SK-N-SH (cell line): ENCODE measurements around the gene SPC25. TPM values are rescaled to one million over a fixed set of nuclear protein-coding genes. Genes with fewer than 3 reads are reported as not detected.
"Not testable (repeated sequence)": the region's sequence is repeated elsewhere in the genome, so short reads cannot be mapped to it uniquely, and the experiment has no call there.

Source experiments
- CTCF ChIA-PET: fragments of 300-600, 350-600 bp; formaldehyde crosslinking; extraction: SDS; loops from one replicate; lab custom pipeline; 2021; lab: Yijun Ruan, JAX
- POLR2A ChIA-PET: fragments of 350-600 bp; sonication (Branson Sonifier 250); formaldehyde crosslinking; extraction: SDS; loops from one replicate; lab custom pipeline; 2020; ENCODE audit warnings: antibody characterized with exemption, inconsistent platforms; lab: Yijun Ruan, JAX
- DNase-seq: peaks from one replicate; pipeline ENCODE4 v3.0.0; 2012
- H2AFZ ChIP-seq: fragments of 200-600 bp; sonication (generic); 2 replicates; pipeline ENCODE4 v1.8.1; 2016; ENCODE audit warnings: antibody characterized with exemption, mild to moderate bottlenecking, low read depth
- H3F3A ChIP-seq: fragments of 200-600 bp; sonication (generic); replicated peaks from 2 replicates; pipeline ENCODE3; 2016; ENCODE audit warnings: antibody characterized with exemption, mild to moderate bottlenecking; ENCODE audit not compliant: insufficient read depth
- H3K27ac ChIP-seq, 2 experiments: fragments of 200-500 bp in 1 of 2; fragments of 200-600 bp in 1 of 2; sonication (Bioruptor generic) in 1 of 2; sonication (generic), shearing (Covaris generic) in 1 of 2; 2 replicates each; pipeline versions ENCODE4 v1.5.1 to v1.6.1; 2014 to 2016; ENCODE audit warnings: low read depth in 2 of 2, inconsistent platforms in 1 of 2, low read length in 1 of 2, mild to moderate bottlenecking in 1 of 2, mixed read lengths in 1 of 2
- H3K27me3 ChIP-seq: fragments of 200-600 bp; sonication (generic), shearing (Covaris generic); 2 replicates; pipeline ENCODE4 v1.6.1; 2016; ENCODE audit warnings: mixed run types; ENCODE audit not compliant: insufficient read depth
- H3K36me3 ChIP-seq, 2 experiments: fragments of 200-500 bp in 1 of 2; fragments of 200-600 bp in 1 of 2; sonication (Bioruptor generic) in 1 of 2; sonication (generic) in 1 of 2; replicated peaks in 1 of 2; 2 replicates each; pipeline versions ENCODE3 to v1.5.1; 2014 to 2016; ENCODE audit warnings: low read length in 1 of 2, mild to moderate bottlenecking in 1 of 2; ENCODE audit not compliant: insufficient read depth in 2 of 2, control insufficient read depth in 1 of 2
- H3K4me1 ChIP-seq, 2 experiments: fragments of 200-500 bp in 1 of 2; fragments of 200-600 bp in 1 of 2; sonication (Bioruptor generic) in 1 of 2; sonication (generic), shearing (Covaris generic) in 1 of 2; 2 replicates each; pipeline versions ENCODE4 v1.5.1 to v1.6.1; 2014 to 2016; ENCODE audit warnings: low read depth in 1 of 2, low read length in 1 of 2, mixed run types in 1 of 2; ENCODE audit not compliant: insufficient read depth in 2 of 2, control insufficient read depth in 1 of 2
- H3K4me2 ChIP-seq: fragments of 200-600 bp; sonication (generic), shearing (Covaris generic); 2 replicates; pipeline ENCODE4 v1.6.1; 2017; ENCODE audit warnings: mixed run types
- H3K4me3 ChIP-seq, 2 experiments: fragments of 200-500 bp in 1 of 2; fragments of 200-600 bp in 1 of 2; sonication (Bioruptor generic) in 1 of 2; sonication (generic), shearing (Covaris generic) in 1 of 2; 2 replicates each; pipeline versions ENCODE4 v1.5.1 to v1.8.1; 2014 to 2016; ENCODE audit warnings: low read depth in 2 of 2, inconsistent platforms in 1 of 2, low read length in 1 of 2, mild to moderate bottlenecking in 1 of 2, mixed read lengths in 1 of 2, moderate library complexity in 1 of 2
- H3K79me2 ChIP-seq: fragments of 200-600 bp; sonication (generic); 2 replicates; pipeline ENCODE4 v1.8.1; 2017; ENCODE audit warnings: mild to moderate bottlenecking; ENCODE audit not compliant: insufficient read depth
- H3K9ac ChIP-seq: fragments of 200-600 bp; sonication (generic); 2 replicates; pipeline ENCODE4 v1.6.1; 2017; ENCODE audit warnings: mixed run types
- H3K9me2 ChIP-seq: fragments of 200-600 bp; sonication (generic); 2 replicates; pipeline ENCODE4 v1.6.1; 2017; ENCODE audit warnings: mixed run types
- H3K9me3 ChIP-seq: fragments of 200-600 bp; sonication (generic); 2 replicates; pipeline ENCODE4 v1.6.1; 2017; ENCODE audit warnings: mixed run types, mild to moderate bottlenecking, moderate library complexity
- H4K20me1 ChIP-seq: fragments of 200-600 bp; sonication (generic); 2 replicates; pipeline ENCODE4 v1.6.1; 2017; ENCODE audit warnings: mild to moderate bottlenecking, mixed run types; ENCODE audit not compliant: insufficient read depth
- CHD2 ChIP-seq: fragments of 150-350 bp; IDR thresholded peaks from 2 replicates; pipeline ENCODE4 v1.6.1; 2018; ENCODE audit warnings: low read length; ENCODE audit not compliant: partially characterized antibody
- EP300 ChIP-seq, 2 experiments: IDR thresholded peaks; 2 replicates each; pipeline versions ENCODE4 v1.4.0 to v1.6.1; 2012; ENCODE audit warnings: borderline replicate concordance in 1 of 2, low read depth in 1 of 2, low read length in 1 of 2
- FOSL2 ChIP-seq: IDR thresholded peaks from 2 replicates; pipeline ENCODE4 v1.4.0; 2012; ENCODE audit warnings: low read depth, mild to moderate bottlenecking, moderate library complexity, borderline replicate concordance
- GABPA ChIP-seq: IDR thresholded peaks from 2 replicates; pipeline ENCODE4 v1.4.0; 2012; ENCODE audit warnings: low read depth, mild to moderate bottlenecking
- IRF3 ChIP-seq: fragments of 150-350 bp; IDR thresholded peaks from 2 replicates; pipeline ENCODE4 v1.6.1; 2016; ENCODE audit warnings: mild to moderate bottlenecking, low read depth, low read length
- NFIC ChIP-seq: IDR thresholded peaks from 2 replicates; pipeline ENCODE4 v1.4.0; 2012; ENCODE audit warnings: borderline replicate concordance
- PBX3 ChIP-seq: IDR thresholded peaks from 2 replicates; pipeline ENCODE4; 2012
- POLR2AphosphoS5 ChIP-seq: IDR thresholded peaks from 2 replicates; pipeline ENCODE4 v1.6.1; 2012; ENCODE audit warnings: low read depth, low read length
- RCOR1 ChIP-seq: fragments of 150-350 bp; IDR thresholded peaks from 2 replicates; pipeline ENCODE4 v1.6.1; 2017; ENCODE audit warnings: antibody characterized with exemption, low read length
- REST ChIP-seq: IDR thresholded peaks from 2 replicates; pipeline ENCODE4 v1.6.1; 2012; ENCODE audit warnings: mild to moderate bottlenecking, low read depth, low read length, moderate library complexity
- SMC3 ChIP-seq: IDR thresholded peaks from 2 replicates; pipeline ENCODE4 v1.6.1; 2012; ENCODE audit warnings: low read depth, low read length, improper control_type of control experiment
- TAF1 ChIP-seq: IDR thresholded peaks from 2 replicates; pipeline ENCODE4 v1.6.1; 2012; ENCODE audit warnings: low read depth, mild to moderate bottlenecking, low read length, moderate library complexity, borderline replicate concordance
- USF2 ChIP-seq: fragments of 150-350 bp; IDR thresholded peaks from 2 replicates; pipeline ENCODE4 v1.6.1; 2017; ENCODE audit warnings: antibody characterized with exemption, low read length, low read depth, borderline replicate concordance
- YY1 ChIP-seq: IDR thresholded peaks from 2 replicates; pipeline ENCODE4 v1.4.0; 2012; ENCODE audit warnings: low read depth, mild to moderate bottlenecking
- WGBS: methylation state at CpG from one replicate; pipeline ENCODE4 v1.1.6; 2017; ENCODE audit warnings: low lambda C conversion rate; 5-methylcytosine and 5-hydroxymethylcytosine counted together
- polyA plus RNA-seq, 3 experiments: library from polyadenylated mRNA; depleted of rRNA; stranded (reverse); fragments of >200 nt; gene quantifications; 2 replicates each; pipeline ENCODE4 v1.2.3, GENCODE V29; 2012
- TF ChIP-seq, protein P1 (sequence below): IDR thresholded peaks from 2 replicates; pipeline ENCODE4 v1.4.0; 2012; ENCODE audit warnings: low read depth, borderline replicate concordance
- TF ChIP-seq, protein P2 (sequence below): IDR thresholded peaks from 2 replicates; pipeline ENCODE4 v1.4.0; 2012; ENCODE audit warnings: low read depth, borderline replicate concordance

SPC25 gene
- polyA plus RNA-seq, 1 of the 3 experiments (the other 2 are of a cell fraction): 4.8 TPM

GRCh38 chr2:168934826-168935225 lies 44.6 kb upstream of the SPC25 start:
- Histone ChIP-seq H3K36me3 (no peaks in the 10 kb centered on the region), H2AFZ (no peak overlapping the region), H3K9me2 (no peaks in the 10 kb centered on the region), H3K27ac (no peak overlapping the region), H3F3A (no peaks in the 10 kb centered on the region), H3K27me3 (no peaks in the 10 kb centered on the region), H3K79me2 (no peaks in the 10 kb centered on the region), H3K4me2 (no peak overlapping the region), H3K4me3 (no peak overlapping the region), H3K4me1 (peaks cover 0 to 2% of the 10 kb centered on the region in 2 experiments; a peak in 1 of 4 replicates), H3K9ac (no peak overlapping the region), H4K20me1 (no peaks in the 10 kb centered on the region), H3K9me3 (no peaks in the 10 kb centered on the region)
- CTCF ChIA-PET: no interaction called here
- no peak for DNase-seq
- WGBS: 14% methylated on average over 2 of the region's 2 CpGs
- POLR2A ChIA-PET: no interaction called here
- TF ChIP-seq CHD2: no peak
- no peak for TF ChIP-seq RCOR1
- TF ChIP-seq GABPA: no peak
- TF ChIP-seq EP300 (IDR thresholded peaks at IDR 0.05; ENCODE audit: borderline replicate concordance in 1 of 2, low read depth in 1 of 2, low read length in 1 of 2): no peak
- TF ChIP-seq, protein P1, sequence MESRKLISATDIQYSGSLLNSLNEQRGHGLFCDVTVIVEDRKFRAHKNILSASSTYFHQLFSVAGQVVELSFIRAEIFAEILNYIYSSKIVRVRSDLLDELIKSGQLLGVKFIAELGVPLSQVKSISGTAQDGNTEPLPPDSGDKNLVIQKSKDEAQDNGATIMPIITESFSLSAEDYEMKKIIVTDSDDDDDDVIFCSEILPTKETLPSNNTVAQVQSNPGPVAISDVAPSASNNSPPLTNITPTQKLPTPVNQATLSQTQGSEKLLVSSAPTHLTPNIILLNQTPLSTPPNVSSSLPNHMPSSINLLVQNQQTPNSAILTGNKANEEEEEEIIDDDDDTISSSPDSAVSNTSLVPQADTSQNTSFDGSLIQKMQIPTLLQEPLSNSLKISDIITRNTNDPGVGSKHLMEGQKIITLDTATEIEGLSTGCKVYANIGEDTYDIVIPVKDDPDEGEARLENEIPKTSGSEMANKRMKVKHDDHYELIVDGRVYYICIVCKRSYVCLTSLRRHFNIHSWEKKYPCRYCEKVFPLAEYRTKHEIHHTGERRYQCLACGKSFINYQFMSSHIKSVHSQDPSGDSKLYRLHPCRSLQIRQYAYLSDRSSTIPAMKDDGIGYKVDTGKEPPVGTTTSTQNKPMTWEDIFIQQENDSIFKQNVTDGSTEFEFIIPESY: no peak
- no peak for TF ChIP-seq POLR2AphosphoS5
- no peak for TF ChIP-seq FOSL2
- no peak for TF ChIP-seq REST
- TF ChIP-seq, protein P2, sequence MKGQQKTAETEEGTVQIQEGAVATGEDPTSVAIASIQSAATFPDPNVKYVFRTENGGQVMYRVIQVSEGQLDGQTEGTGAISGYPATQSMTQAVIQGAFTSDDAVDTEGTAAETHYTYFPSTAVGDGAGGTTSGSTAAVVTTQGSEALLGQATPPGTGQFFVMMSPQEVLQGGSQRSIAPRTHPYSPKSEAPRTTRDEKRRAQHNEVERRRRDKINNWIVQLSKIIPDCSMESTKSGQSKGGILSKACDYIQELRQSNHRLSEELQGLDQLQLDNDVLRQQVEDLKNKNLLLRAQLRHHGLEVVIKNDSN: no peak
- TF ChIP-seq IRF3: no peak
- no peak for TF ChIP-seq TAF1
- TF ChIP-seq YY1: no peak
- no peak for TF ChIP-seq PBX3
- TF ChIP-seq SMC3: no peak
- no peak for TF ChIP-seq USF2
- TF ChIP-seq NFIC: no peak

- H3K4me3 ChIP-seq, H3K9me2 ChIP-seq, H3K27ac ChIP-seq, H4K20me1 ChIP-seq, H3K9me3 ChIP-seq, H3K4me2 ChIP-seq, H3K36me3 ChIP-seq, H3K27me3 ChIP-seq, DNase-seq, H3K4me1 ChIP-seq, H2AFZ ChIP-seq, H3K79me2 ChIP-seq, POLR2A ChIA-PET, H3F3A ChIP-seq, H3K9ac ChIP-seq, CTCF ChIA-PET: not testable (repeated sequence)
- 49% methylated on average over 4 of the region's 4 CpGs for WGBS
Measured at GRCh38 chr2:168932174-168932573, 41.9 kb upstream of the SPC25 start.
